ENCODE measurements around the gene KCNH1. TPM values are rescaled to one million over a fixed set of nuclear protein-coding genes. Genes with fewer than 3 reads are reported as not detected.

KCNH1 gene
- total and polyA plus RNA-seq, 7 donors, result 0.10 to 0.22 (median 0.17) TPM

- no peak overlapping the region for H3K4me3 ChIP-seq
- intact Hi-C loops (cut with DNase I), result no loop called here
- no peaks in the 10 kb centered on the region for H3K4me1 ChIP-seq
- 50 to 58% (median 55%) methylated on average over 2 of the region's 2 CpGs for WGBS, 3 donors
- TF ChIP-seq, protein P1, sequence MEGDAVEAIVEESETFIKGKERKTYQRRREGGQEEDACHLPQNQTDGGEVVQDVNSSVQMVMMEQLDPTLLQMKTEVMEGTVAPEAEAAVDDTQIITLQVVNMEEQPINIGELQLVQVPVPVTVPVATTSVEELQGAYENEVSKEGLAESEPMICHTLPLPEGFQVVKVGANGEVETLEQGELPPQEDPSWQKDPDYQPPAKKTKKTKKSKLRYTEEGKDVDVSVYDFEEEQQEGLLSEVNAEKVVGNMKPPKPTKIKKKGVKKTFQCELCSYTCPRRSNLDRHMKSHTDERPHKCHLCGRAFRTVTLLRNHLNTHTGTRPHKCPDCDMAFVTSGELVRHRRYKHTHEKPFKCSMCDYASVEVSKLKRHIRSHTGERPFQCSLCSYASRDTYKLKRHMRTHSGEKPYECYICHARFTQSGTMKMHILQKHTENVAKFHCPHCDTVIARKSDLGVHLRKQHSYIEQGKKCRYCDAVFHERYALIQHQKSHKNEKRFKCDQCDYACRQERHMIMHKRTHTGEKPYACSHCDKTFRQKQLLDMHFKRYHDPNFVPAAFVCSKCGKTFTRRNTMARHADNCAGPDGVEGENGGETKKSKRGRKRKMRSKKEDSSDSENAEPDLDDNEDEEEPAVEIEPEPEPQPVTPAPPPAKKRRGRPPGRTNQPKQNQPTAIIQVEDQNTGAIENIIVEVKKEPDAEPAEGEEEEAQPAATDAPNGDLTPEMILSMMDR (IDR thresholded peaks at IDR 0.05), result no peak
- no peak overlapping the region for H3K27ac ChIP-seq
- no peaks in the 10 kb centered on the region for H3K36me3 ChIP-seq (ENCODE audit: insufficient read depth in 1 of 2, low read depth in 1 of 2)
- ATAC-seq, result no peak
- H3K27me3 ChIP-seq (ENCODE audit: insufficient read depth in 3 of 3, low read length in 2 of 3), result no peaks in the 10 kb centered on the region
- DNase-seq, result no peak
- no peaks in the 10 kb centered on the region for H3K9me3 ChIP-seq
Observed at GRCh38 chr1:210949039-210949438, 184.9 kb downstream of the KCNH1 start.

GRCh38 chr1:210944252-210944651 lies 189.7 kb downstream of the KCNH1 start:
- intact Hi-C loops (cut with DNase I), result no loop called here
- Histone ChIP-seq H3K4me3 (no peak overlapping the region), H3K4me1 (no peaks in the 10 kb centered on the region), H3K27me3 (ENCODE audit: insufficient read depth in 3 of 3, low read length in 2 of 3) (no peaks in the 10 kb centered on the region), H3K9me3 (no peaks in the 10 kb centered on the region), H3K27ac (no peak overlapping the region), H3K36me3 (ENCODE audit: insufficient read depth in 1 of 2, low read depth in 1 of 2) (no peaks in the 10 kb centered on the region)
- TF ChIP-seq, protein P1 (IDR thresholded peaks at IDR 0.05), result no peak
- DNase-seq (no peak), ATAC-seq (no peak)
- WGBS, 3 donors, result 10 to 24% (median 13%) methylated on average over 2 of the region's 2 CpGs

GRCh38 chr1:210942513-210942912 lies 191.4 kb downstream of the KCNH1 start:
- Histone ChIP-seq H3K9me3 (no peaks in the 10 kb centered on the region), H3K4me3 (no peak overlapping the region), H3K27ac (no peak overlapping the region), H3K4me1 (no peaks in the 10 kb centered on the region), H3K27me3 (ENCODE audit: insufficient read depth in 3 of 3, low read length in 2 of 3) (no peaks in the 10 kb centered on the region), H3K36me3 (ENCODE audit: insufficient read depth in 1 of 2, low read depth in 1 of 2) (no peaks in the 10 kb centered on the region)
- intact Hi-C loops (cut with DNase I), result no loop called here
- ATAC-seq (no peak), DNase-seq (no peak)
- TF ChIP-seq, protein P1 (IDR thresholded peaks at IDR 0.05), result no peak
- WGBS, 3 donors, result 79 to 80% (median 79%) methylated on average over 2 of the region's 2 CpGs

- ATAC-seq (no peak), DNase-seq (no peak)
- WGBS, 3 donors, result 63 to 80% (median 67%) methylated on average over 1 of the region's 1 CpG
- Histone ChIP-seq H3K36me3 (ENCODE audit: insufficient read depth in 1 of 2, low read depth in 1 of 2) (no peaks in the 10 kb centered on the region), H3K4me1 (no peaks in the 10 kb centered on the region), H3K9me3 (no peaks in the 10 kb centered on the region), H3K4me3 (no peak overlapping the region), H3K27ac (no peak overlapping the region), H3K27me3 (ENCODE audit: insufficient read depth in 3 of 3, low read length in 2 of 3) (no peaks in the 10 kb centered on the region)
- intact Hi-C loops (cut with DNase I), result no loop called here
- TF ChIP-seq, protein P1 (IDR thresholded peaks at IDR 0.05), result no peak
Observed at GRCh38 chr1:210940081-210940617, 193.8 kb downstream of the KCNH1 start.

DNA sequence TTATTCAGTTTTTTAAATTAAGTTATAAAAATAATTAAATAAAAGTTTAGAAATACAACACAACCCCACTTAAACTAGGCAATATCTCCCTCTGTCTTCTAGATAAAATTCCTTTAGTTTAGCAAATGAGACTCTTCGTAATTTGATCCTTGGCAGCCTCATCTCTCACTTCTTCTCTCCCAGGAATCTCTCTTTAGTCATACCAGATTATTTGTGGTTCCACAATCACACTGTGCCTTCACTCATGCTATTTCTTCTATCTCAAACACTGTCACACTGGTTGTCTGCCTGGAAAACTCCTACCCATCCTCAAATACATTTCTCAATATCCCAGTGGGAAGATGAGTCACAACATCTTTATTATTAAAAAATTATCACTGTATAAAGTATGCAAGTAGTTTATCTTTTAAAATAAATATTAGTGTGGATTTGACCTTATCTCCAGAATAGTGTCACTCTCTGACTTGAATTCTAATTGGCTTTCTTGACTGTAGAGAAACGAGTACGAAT lies 195.5 kb downstream of the KCNH1 start:
- WGBS, 3 donors, result 46 to 66% (median 66%) methylated on average over 3 of the region's 3 CpGs
- ATAC-seq (no peak), DNase-seq (no peak)
- H3K27me3 ChIP-seq (ENCODE audit: insufficient read depth in 3 of 3, low read length in 2 of 3), result no peaks in the 10 kb centered on the region
- H3K9me3 ChIP-seq, result no peaks in the 10 kb centered on the region
- H3K4me1 ChIP-seq, result no peaks in the 10 kb centered on the region
- no peak overlapping the region for H3K4me3 ChIP-seq
- H3K27ac ChIP-seq, result no peak overlapping the region
- H3K36me3 ChIP-seq (ENCODE audit: insufficient read depth in 1 of 2, low read depth in 1 of 2), result no peaks in the 10 kb centered on the region
- TF ChIP-seq, protein P1 (IDR thresholded peaks at IDR 0.05), result no peak
- intact Hi-C loops (cut with DNase I), result no loop called here

All from psoas muscle (tissue), 8 donors.